SW480 (cell line): ENCODE data around the gene UQCRC2.
"Not testable (repeated sequence)": the region's sequence is repeated elsewhere in the genome, so short reads cannot be mapped to it uniquely, and the experiment has no call there.

Experiments used
- DNase-seq: peaks from one replicate; pipeline ENCODE4 v3.0.0-alpha.2; 2016; ENCODE audit warnings: low spot score

UQCRC2 gene

DNA sequence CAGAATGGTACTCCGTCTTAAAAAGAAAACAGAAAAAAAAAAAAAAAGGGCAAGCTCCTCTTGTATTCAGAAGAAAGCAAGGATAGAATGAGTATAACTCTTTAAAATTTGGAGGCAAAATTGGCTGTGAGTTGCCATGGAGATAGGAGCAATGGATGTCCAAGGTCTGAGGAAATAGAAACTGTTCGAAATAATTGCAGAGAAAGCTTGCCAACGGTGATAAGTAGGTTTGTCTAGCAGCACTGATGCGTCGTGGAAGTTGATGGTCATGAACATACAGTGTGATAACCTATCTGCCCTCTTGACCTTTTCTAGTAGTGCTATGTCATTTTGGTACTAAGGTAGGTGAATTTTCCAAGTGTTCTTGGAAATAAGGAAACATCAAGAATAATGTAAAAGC, 57.7 kb downstream of the UQCRC2 start:
- DNase-seq, result no peak

DNA sequence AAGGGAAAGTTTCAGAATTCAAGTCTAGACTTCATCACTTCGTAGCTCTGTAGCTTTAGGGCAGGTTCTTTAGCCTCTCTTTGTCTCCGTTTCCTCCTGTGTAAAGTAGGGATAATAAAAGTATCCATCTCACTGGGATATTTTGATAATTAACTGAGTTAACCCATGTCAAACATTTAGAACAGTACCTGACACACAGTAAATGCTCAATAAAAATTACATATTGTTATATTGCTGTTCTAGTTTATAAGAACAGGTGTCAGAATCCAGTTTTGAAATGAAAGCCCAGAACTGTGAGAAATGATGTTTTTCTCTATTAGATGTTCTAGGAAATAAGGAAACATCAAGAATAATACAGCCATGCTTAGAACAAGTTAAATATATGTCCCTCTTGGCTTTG, 59.1 kb downstream of the UQCRC2 start:
- DNase-seq, result no peak

DNA sequence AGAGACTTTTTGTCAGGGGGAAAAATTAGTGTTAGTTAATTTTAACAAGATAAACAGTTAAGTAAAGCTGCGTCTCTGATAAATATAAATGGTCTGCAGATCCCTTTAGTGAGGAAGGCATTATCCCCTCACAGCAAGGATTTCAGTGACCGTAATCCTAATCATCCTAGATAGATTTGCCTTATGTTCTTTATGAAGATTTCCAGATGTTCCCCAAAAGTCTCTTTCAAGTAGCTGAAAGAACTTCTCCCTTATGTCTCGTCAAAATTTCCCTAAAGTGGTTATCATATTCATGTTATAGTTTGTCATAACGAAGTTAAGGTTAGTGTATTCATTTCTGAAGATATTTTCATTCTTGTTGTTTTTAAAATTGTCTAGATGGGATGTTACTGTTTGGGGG, 60.3 kb downstream of the UQCRC2 start:
- DNase-seq, result no peak

DNA sequence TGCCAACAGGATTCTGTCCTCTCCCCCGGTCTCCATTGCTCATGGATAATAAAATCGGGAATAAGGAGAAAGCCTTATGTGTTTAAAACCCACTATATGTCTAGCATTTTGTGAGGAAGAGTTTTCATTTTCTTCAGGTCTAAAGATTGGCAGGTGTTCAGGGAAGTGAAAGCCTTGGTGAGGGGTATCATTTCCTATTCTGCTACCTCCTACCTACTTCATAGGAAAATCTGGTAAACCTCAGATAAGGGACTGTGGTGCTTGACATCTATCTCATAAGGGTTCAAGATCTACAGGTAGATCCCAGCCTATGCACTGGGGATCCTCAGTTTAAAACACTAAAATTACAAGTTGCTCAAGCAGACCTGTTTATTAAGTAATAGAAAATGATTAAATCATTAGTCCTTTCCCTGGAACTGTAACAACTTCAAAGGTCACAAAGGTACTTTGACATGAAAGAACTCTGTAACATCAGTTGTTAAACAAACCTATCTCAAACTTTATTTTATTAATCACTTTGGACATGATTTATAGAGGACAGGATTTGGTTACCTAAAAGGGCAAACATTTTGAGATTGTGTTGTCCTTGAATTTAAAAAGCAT, 61.2 kb downstream of the UQCRC2 start:
- no peak for DNase-seq

DNA sequence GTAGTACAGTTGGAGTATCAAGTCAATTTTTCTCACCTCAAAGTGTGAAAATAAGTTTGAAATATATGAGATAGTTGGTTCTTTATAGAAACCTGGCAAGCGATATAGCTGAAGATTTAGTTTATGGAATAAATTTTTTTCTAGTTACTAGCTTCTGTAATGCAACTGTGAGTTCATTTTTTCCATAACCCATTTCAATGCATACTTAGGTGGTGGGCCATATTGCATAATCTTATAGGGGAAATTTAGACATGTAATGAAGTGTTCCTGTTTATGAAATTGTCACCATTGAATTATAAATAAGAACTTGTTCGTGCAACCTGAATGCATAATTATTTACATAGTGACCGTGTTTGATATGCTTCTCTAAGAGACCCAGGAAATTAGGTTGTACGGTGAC, 63.8 kb downstream of the UQCRC2 start:
- no peak for DNase-seq

DNA sequence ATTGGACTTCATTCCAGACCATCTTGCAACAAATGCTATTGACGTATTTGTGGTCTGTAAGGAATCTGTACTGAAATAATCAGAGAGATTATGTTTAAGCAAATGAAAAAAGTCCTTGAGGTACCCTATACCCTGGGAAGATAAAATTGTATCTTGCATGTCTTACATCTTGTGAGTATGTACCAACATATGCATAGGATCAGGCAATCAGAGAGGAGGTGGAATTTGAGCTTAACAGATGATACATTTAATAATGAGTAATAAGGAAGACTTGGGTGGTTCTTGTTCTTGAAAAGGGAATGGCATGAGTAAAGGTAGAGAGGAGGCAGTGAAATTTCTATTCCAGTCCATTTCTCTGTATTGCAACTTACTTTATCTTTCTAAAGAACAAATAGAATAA, 65.4 kb downstream of the UQCRC2 start:
- no peak for DNase-seq

DNA sequence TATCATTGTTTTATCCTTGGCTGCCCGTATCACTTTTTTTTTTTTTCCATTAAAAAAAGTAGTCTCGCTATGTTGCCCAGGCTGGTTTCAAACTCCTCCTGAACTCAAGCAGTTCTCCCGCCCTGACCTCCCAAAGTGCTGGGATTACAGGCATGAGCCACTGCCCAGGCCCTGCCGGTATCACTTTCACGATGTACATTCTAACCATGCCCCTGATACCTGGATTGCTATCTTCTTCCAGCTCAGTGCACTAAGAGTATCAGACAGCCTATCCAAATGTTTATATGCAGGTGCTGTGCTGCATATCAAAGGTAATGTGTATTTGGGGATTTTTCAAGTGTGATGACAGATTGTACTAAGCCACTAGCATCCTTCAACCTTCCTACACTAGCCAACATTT, 69.0 kb downstream of the UQCRC2 start:
- no peak for DNase-seq

DNA sequence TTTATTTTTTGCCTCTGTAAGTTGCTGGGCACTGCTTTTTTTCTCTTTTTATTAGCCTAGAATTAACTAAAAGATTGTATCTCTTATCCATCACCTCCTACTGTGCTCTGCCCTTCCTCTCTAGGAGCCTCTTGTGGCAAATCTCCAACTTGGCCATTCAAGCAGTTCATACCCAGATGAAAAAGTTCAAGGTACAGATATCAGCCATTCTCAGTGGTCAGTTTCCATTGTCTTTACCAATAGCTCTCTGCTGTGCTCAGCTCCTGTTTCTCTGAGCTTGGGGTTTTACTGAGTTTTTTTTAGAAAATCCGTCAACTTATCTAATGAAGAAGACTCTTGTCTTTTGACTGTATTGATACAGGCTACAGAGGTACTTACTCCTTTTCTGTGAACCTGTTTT, 70.3 kb downstream of the UQCRC2 start:
- DNase-seq, result no peak

DNA sequence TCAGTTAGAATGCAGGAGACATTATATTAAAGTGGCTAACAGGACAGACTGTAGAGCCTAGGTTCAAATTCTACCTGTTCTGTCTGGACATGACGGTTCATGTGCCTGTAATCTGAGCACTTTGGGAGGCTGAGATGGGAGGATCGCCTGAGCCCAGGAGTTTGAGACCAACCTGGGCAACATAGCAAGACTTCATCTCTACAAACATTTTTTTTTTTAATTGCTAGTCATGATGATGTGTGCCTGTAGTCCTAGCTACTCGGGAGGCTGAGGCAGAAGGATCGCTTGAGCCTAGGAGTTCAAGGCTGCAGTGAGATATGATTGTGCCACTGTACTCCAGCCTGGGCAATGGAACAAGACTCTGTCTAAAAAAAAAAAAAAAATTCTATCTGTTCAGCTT, 71.6 kb downstream of the UQCRC2 start:
- not testable (repeated sequence) for DNase-seq

DNA sequence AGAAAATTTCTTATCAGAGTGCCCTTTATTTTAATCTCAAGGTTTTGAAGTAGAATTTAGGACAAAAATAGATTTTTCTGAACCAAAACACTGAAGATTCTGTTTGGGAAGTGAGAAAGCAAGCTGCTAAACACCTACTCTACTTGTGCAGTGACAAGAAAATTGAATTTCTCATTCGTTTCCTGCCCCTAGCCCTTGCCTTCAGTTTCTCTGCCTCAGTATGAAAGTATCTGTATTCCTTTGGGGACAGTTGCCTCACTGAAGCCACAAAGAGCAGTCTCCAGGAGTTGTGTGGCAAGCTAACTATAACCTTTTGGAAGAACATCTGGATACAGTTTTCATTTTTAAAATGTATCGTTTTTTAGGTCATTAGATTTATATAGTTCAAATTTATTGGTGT, 74.5 kb downstream of the UQCRC2 start:
- DNase-seq, result no peak

DNA sequence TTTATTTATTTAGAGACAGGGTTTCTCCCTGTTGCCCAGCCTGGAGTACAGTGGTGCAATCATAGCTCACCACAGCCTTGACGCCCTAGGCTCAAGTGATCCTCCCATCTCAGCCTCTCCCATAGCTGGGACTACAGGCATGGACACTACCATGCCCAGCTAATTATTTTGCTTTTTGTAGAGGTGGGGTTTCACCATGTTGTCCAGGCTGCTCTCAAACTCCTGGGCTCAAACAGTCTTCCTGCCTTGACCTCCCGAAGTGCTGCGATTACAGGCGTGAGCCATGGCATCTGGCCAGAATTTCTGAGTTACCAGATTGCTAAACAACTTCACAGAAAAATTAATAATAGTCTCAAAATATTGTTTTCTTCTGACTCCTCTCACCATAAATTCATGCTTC, 76.5 kb downstream of the UQCRC2 start:
- no peak for DNase-seq

DNA sequence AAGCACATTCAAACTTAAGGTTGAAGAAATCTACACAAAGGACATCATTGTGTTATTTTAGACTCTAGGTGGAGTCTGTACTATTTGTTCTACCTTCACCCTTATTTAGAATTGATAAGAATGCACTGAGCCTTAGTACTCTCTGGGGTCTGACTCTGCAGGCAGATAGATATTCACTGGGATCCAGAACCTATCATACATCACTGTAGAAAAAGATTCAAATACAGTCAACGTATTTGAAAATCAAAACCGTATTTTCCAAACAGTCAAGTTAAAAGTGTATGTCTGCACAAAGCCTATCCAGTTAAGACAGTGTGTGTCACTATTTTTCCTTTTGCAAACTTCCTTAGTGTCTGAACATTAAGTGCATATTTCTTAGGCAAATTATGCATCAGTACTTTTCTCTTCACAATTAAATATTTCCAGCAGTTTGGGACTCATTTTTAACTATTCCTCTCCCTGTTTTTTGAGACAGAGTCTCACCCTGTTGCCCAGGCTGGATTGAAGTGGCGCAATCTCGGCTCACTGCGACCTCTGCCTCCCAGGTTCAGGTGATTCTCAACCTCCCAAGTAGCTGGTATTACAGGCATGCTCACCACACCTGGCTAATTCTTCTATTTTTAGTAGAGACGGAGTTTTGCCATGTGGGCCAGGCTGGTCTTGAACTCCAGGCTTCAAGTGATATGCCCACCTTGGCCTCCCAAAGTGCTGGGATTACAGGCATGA, 77.1 kb downstream of the UQCRC2 start:
- DNase-seq, result no peak

DNA sequence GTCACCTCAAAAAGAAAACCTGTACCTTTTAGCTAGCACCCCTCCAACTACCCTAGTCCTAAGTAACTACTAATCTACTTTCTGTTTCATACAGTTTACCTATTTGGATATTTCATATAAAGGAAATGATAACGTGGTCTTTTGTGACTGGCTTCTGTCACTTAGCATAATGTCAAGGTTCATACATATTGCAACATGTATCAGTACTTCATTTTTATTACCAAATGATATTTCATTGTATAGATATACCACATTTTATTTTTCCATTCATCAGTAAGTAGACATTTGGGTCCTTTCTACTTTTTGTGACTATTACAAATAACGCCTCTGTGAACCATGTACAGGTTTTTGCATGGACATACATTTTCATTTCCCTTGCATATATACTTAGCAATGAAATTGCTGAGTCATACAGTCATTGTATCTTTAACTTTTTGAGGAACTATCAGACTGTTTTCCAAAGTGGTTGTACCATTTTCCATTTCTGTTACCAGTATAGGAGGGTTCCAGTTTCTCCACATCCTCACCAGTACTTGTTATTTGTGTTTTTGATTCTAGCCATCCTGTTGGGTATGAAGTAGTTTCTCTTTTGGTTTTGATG, 78.4 kb downstream of the UQCRC2 start:
- no peak for DNase-seq
